Subcutaneous abdominal adipose tissue (tissue), 5 donors: ENCODE results near the gene TAGLN.

ENCODE experiments used
- H3K27ac ChIP-seq: one replicate; pipeline ENCODE4 v1.7.0; 2013; ENCODE audit warnings: low read depth, mild to moderate bottlenecking, inconsistent platforms, low read length, moderate library complexity
- H3K27me3 ChIP-seq, 5 donors: one replicate each; pipeline ENCODE4 v1.7.0; 2013; ENCODE audit warnings: low read length in 5 of 5, inconsistent platforms in 1 of 5; ENCODE audit not compliant: control insufficient read depth in 5 of 5, insufficient read depth in 4 of 5
- H3K36me3 ChIP-seq, 5 donors: one replicate each; pipeline ENCODE4 v1.7.0; 2013; ENCODE audit warnings: low read length in 5 of 5; ENCODE audit not compliant: control insufficient read depth in 5 of 5, insufficient read depth in 5 of 5
- H3K4me1 ChIP-seq, 5 donors: one replicate each; pipeline ENCODE4 v1.7.0; 2013; ENCODE audit warnings: low read length in 5 of 5, mild to moderate bottlenecking in 3 of 5, moderate library complexity in 1 of 5; ENCODE audit not compliant: control insufficient read depth in 5 of 5, insufficient read depth in 5 of 5
- H3K4me3 ChIP-seq, 5 donors: one replicate each; pipeline ENCODE4 v1.7.0; 2013; ENCODE audit warnings: low read length in 5 of 5, low read depth in 1 of 5
- H3K9ac ChIP-seq, 5 donors: one replicate each; pipeline ENCODE4 v1.7.0; 2013; ENCODE audit warnings: low read length in 5 of 5, mild to moderate bottlenecking in 4 of 5, moderate library complexity in 3 of 5
- H3K9me3 ChIP-seq, 5 donors: one replicate each; pipeline ENCODE4 v1.7.0; 2013; ENCODE audit warnings: low read length in 5 of 5; ENCODE audit not compliant: control insufficient read depth in 5 of 5
- donor health status: healthy.
- donor health status: healthy.
- donor health status: healthy.
- donor health status: healthy.
- donor health status: healthy.

TAGLN gene

DNA sequence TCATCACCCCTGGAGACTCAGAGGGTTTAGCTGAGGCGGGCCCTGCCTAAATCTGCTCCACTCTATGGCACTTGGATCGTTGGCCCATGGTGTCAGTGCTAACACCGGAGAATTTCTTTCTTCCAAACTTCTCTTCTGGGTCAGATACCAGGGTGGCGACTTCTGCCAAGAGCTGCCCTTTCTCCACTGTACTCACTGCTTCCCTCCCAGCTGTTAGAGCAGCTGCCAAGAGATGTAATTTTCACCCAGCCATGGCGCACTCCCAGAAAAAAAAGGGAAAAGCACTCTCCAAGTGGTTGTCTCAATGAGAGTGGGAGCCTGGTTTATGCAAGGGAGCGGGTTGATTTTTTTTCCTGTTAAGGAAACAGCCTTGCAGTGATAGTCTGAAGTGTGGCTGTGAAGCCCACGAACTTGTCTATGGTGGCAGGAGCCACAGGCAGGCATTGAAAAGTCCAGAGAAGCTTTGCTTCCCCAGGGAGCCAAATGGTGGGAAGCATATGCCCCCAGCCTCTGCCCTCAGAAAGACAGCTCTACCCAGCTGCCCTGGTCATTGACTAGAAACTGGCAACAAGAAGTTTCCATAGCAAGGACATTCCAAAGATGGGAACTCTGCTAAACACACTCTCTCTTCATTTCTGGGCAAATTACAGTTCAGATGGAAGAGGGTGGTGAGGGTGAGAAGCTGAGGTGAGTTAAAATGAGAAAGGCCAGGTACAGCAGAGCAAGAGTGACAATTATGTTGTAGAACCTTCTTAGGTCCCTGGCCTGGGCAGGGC is 22.0 kb downstream of the TAGLN start:
- H3K9me3 ChIP-seq = no peaks in the 10 kb centered on the region

DNA sequence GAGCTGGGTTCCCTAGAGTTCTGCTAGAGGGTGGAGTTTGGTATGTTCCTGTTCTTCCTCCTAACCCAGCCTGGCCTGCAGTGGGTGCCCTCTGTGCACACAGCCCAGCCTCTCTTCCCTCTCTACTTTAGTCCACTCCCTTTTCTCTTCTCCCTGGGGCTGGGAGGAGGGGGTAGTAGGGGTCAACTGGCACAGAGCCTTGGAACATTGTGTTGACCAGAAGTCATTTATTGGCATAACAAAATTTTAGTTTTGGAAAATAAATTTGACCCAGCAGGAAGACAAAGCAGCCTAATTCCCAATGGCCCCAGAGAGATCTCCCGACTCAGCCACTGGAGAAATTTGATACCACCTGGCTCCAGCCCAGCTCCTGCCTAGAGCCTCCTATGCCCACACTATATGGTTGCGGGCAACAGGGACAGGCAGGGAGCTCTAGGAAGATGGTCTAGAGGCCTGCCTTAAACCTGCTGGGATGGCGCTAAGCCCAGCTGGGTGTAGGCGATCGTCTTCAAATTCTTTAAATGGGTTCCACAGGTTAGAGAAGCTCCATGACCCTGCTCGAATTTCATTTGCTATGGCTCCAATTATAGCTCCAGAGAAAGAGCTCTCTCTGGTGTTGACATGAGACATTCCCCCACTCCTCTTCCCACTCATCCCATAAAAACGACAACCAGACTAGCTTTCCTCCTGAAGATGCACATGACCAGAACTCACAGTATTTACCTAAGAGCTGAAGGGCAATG is 22.8 kb downstream of the TAGLN start:
- Histone ChIP-seq H3K4me1 (peaks cover 32 to 62% (median 60%) of the 10 kb centered on the region in 5 donors), H3K27ac (peak overlapping the region; percentile 76), H3K9me3 (no peaks in the 10 kb centered on the region), H3K9ac (peak overlapping the region in 3 of 5 donors; percentile 1 to 69 (median 23)), H3K36me3 (peaks cover 0 to 70% (median 46%) of the 10 kb centered on the region in 5 donors), H3K4me3 (peak overlapping the region in 3 of 5 donors; percentile 6 to 52 (median 30)), H3K27me3 (no peaks in the 10 kb centered on the region)

More for the DNA sequence above, 22.0 kb downstream of the TAGLN start:
- Histone ChIP-seq H3K36me3 (peaks cover 0 to 68% (median 42%) of the 10 kb centered on the region in 5 donors), H3K27ac (peak overlapping the region; percentile 76), H3K9ac (peak overlapping the region in 3 of 5 donors; percentile 1 to 69 (median 62)), H3K27me3 (no peaks in the 10 kb centered on the region), H3K4me1 (peaks cover 32 to 67% (median 65%) of the 10 kb centered on the region in 5 donors), H3K4me3 (peak overlapping the region in 3 of 5 donors; percentile 6 to 52 (median 30))

DNA sequence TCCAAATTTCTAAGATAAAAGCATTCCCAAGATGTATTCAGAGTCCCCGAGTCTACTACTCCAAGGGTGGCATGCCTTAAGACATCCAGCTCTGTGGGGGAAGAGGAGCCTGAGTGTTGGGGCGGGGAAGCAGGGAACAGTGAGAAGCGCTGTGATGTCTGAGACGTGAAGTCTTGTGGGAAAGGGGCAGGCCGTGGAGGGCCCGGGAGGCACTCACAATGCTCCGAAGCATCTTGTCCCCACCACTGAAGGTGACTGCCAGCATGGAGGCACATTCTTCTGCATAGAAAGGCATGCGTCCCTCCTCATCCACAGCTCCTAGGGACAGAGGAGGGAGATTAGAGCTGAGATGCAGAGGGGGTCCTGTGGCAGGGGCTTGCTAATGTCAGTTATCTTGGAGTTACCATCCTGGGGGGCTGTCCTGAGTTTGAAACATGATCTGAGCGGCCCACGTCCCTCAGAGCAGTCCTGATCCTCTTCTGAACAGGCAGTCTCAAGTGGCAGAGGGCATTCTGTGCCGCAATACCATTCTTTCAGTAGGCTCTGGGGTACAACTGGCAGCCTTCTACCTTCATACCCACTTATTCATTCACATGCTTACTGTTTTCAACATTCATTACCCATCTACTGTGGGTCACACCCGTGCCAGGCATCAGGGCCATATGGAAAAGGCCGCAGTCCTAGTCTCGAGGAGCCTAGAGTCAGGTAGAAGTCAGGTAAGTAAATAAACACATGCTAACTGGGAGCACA is 24.0 kb downstream of the TAGLN start:
- Histone ChIP-seq H3K36me3 (peaks cover 0 to 71% (median 52%) of the 10 kb centered on the region in 5 donors), H3K27ac (peak overlapping the region; percentile 76), H3K4me3 (no peak overlapping the region), H3K27me3 (no peaks in the 10 kb centered on the region), H3K9me3 (no peaks in the 10 kb centered on the region), H3K9ac (no peak overlapping the region), H3K4me1 (peaks cover 26 to 50% (median 48%) of the 10 kb centered on the region in 5 donors)

DNA sequence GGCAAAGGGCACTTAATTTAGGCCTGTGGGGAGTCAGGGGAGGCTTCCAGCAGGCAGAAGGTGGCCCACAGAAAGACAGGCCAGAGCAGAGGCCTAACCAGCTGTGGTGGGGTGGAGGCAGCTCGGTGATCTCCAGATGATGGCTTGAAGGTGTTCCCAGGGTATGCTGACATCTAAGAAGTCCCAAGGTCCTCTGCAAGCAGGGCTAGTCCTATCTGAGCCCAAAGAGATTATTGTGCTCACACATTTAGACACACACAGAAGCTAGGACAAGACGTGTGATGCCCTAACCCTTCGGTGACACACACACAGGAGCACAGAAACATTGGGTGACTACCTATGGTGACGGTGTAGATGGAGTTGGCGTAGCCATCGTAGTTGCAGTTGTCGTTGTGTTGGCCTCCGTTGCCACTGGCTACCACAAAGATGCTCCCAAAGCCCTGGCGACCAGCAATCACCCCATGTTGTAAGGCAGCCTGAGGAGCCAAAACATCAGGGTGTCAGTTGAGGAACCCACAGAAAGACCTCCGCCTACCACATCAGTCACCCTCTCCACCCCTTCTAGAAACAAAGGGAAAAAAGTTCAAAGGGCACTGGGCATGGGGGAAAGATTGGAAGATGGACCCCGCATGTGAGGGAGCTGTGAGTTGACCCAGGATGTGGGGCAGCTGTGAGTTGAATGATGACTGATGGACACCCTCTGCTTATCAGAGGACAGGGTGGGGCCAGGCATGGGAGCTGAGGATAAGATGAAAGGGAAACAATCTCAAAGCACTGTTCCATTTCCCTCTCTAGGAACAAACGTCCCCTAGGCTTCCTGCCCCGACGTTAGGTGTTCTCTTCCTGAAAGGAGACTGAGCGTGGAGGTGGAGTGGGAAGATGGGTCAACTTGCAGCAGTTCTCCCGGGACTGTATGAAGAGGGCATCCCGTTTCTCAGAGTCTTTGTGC is 24.8 kb downstream of the TAGLN start:
- peaks cover 23 to 42% (median 39%) of the 10 kb centered on the region in 5 donors for H3K4me1 ChIP-seq
- H3K27me3 ChIP-seq = no peaks in the 10 kb centered on the region
- no peak overlapping the region for H3K4me3 ChIP-seq
- no peak overlapping the region for H3K27ac ChIP-seq
- H3K36me3 ChIP-seq = peaks cover 0 to 71% (median 50%) of the 10 kb centered on the region in 5 donors
- no peak overlapping the region for H3K9ac ChIP-seq
- no peaks in the 10 kb centered on the region for H3K9me3 ChIP-seq

DNA sequence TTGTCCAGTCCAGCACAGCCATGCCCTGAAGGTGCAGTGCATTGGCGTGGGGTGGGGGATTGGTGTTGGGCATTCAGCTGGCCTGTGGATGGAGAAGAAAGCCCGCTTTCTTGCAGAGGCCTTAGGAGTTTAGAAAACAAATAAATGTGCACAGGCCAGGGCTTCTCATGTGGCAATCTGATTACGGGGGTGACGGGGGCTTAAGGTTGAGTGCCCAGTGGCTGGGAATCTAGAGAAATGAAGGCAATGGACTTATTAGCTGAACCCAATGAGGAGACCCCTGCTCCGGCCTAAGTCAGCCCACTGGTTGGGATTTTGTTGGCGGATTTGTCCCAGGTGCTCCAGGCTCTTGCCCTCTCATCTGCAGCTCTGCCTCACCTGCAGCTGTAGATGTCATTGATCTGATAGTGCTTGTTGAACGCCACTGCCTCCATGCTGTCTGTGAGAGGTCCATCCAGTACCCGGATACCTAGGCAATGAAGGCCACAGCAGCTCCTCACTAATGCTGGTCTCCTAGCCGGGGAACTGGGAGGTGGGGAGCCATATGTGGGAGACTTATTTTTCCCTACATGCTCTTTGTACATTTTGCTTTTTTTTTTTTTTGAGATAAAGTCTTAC is 26.5 kb downstream of the TAGLN start:
- Histone ChIP-seq H3K36me3 (peaks cover 0 to 72% (median 54%) of the 10 kb centered on the region in 5 donors), H3K27ac (no peak overlapping the region), H3K9me3 (no peaks in the 10 kb centered on the region), H3K4me1 (peaks cover 15 to 29% (median 26%) of the 10 kb centered on the region in 5 donors), H3K9ac (peak overlapping the region in 1 of 5 donors; percentile 16), H3K27me3 (no peaks in the 10 kb centered on the region), H3K4me3 (no peak overlapping the region)

DNA sequence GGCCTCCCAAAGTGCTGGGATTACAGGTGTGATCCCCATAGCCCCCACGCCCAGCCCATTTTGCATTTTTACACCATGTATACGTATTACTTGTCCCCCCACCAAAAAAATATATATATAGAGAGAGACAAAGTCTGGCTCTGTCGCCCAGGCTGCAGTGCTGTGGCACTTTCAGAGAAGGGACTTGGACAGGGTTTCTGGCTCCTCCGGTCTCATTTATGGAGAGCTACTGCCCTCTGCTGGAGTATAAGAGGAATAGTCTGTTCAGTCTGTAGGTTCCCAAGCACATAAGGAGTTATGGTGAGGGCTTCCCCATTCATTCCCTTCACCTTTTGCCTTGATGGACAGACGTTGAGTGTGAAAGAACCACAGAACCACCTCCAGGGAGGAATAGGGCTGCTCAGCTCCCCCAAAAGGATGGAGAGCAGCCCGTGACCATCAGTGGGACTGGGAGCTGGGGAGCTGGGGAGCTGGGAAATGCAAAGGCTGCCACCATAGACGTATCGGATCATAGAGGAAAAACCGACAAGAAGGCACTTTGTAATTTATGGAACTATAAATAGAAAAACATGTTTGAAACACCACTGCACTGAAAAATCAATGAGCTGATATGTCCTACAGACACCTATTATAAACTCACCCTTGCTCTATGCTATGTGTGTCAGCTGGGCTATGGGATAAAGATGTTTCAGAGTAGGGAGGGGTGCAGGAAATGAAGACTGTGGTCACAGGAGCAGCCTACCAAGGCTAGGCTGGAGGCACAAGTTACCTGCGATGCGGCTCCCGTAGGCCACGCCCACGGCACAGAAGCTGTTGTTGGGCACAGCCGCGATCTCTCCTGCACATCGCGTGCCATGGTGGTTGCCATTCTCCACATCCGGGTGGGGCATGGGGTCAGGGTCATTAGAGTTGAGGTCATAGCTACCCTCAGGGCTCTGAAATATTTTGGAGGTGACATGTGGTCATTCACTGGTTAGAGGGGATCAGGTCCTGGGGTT is 27.5 kb downstream of the TAGLN start:
- Histone ChIP-seq H3K9me3 (no peaks in the 10 kb centered on the region), H3K4me3 (no peak overlapping the region), H3K36me3 (peaks cover 0 to 66% (median 54%) of the 10 kb centered on the region in 5 donors), H3K27ac (no peak overlapping the region), H3K4me1 (peaks cover 12 to 29% (median 26%) of the 10 kb centered on the region in 5 donors), H3K9ac (no peak overlapping the region), H3K27me3 (no peaks in the 10 kb centered on the region)

DNA sequence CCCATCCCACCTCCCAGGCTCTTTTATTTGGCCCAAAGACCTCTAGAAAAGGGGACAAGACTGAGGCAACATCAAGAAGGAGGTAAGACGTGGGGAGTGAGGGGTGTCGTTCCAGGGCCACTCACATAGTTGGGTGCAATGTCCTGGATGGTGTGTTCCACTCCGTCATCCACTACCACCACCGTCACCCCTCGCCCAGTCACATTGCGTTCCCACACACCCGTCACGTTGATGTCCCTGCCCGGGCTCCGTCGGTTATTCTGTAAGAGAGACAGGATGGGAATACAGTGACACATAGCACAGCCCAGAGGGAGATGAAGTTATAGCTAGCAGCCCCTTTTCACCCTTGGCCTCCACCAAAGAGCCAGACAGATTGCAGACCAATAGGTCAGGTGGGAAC is 28.9 kb downstream of the TAGLN start:
- Histone ChIP-seq H3K4me3 (no peak overlapping the region), H3K27ac (no peak overlapping the region), H3K9ac (no peak overlapping the region), H3K36me3 (peaks cover 0 to 63% (median 52%) of the 10 kb centered on the region in 5 donors), H3K4me1 (peaks cover 7 to 26% (median 24%) of the 10 kb centered on the region in 5 donors), H3K27me3 (no peaks in the 10 kb centered on the region), H3K9me3 (no peaks in the 10 kb centered on the region)

DNA sequence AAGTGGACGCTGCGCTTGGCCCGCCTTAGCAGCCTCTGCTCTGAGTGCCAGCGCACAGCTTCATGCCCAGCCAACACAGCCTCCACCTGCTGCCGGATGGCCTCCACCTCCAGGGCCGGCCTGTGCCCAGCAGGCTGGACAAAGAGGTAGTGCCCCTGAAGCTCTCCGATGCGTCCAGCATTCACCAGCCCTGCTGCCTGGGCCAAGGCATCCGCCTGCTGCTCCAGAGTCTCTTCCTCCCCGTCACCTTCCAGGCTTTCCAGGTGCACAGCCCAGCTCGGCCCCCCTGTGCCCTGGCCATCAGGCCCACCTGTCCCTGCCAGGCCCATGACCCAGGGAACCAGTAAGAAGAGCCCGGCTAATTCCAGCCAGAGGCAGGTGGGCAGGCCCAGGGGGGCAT is 30.2 kb downstream of the TAGLN start:
- Histone ChIP-seq H3K4me3 (no peak overlapping the region), H3K4me1 (peaks cover 6 to 37% (median 35%) of the 10 kb centered on the region in 5 donors), H3K27ac (no peak overlapping the region), H3K9ac (no peak overlapping the region), H3K9me3 (no peaks in the 10 kb centered on the region), H3K36me3 (peaks cover 0 to 50% (median 39%) of the 10 kb centered on the region in 5 donors), H3K27me3 (no peaks in the 10 kb centered on the region)
